Bronchial epithelial cell (primary cell): Measurements from ENCODE around the gene PLXNA3. TPM values are rescaled to one million over a fixed set of nuclear protein-coding genes. Genes with fewer than 3 reads are reported as not detected.

Experiments
- DNase-seq: peaks from one replicate; pipeline ENCODE4 v3.0.0-alpha.2; 2010; ENCODE audit warnings: low read depth
- FAIRE-seq: peaks from 2 replicates; lab custom pipeline; 2011; peaks lifted over from hg19 to GRCh38; lab: Jason Lieb, UNC
- H3K27me3 ChIP-seq: 2 replicates; pipeline ENCODE4 v1.5.1; 2011; ENCODE audit warnings: low read length; ENCODE audit not compliant: control insufficient read depth, insufficient read depth
- H3K36me3 ChIP-seq: 2 replicates; pipeline ENCODE4 v1.5.1; 2011; ENCODE audit warnings: low read length; ENCODE audit not compliant: control insufficient read depth, insufficient read depth
- H3K4me3 ChIP-seq: 2 replicates; pipeline ENCODE4 v1.5.1; 2011; ENCODE audit warnings: mild to moderate bottlenecking, low read depth, low read length, control low read depth
- CTCF ChIP-seq: IDR thresholded peaks from 2 replicates; pipeline ENCODE4 v1.5.1; 2011; ENCODE audit warnings: mild to moderate bottlenecking, moderate library complexity, low read length, control low read depth, inconsistent platforms; ENCODE audit not compliant: insufficient read depth, severe bottlenecking
- total RNA-seq: library from RNA; depleted of rRNA; stranded (reverse); fragments of >200 nt; gene quantifications from 2 replicates; pipeline ENCODE4 v1.2.1, GENCODE V29; 2014

The PLXNA3 gene
- total RNA-seq, 1 donor from 2014 or later: 8.7 TPM

- no peak for TF ChIP-seq CTCF
- Histone ChIP-seq H3K36me3 (peaks cover 8% of the 10 kb centered on the region), H3K4me3 (no peak overlapping the region), H3K27me3 (no peaks in the 10 kb centered on the region)
- FAIRE-seq (no peak), DNase-seq (no peak)
These were observed 30.4 kb downstream of the PLXNA3 start for GRCh38 chrX:154488336-154489075.

GRCh38 chrX:154489182-154489581 lies 31.1 kb downstream of the PLXNA3 start:
- TF ChIP-seq CTCF: no peak
- DNase-seq (no peak), FAIRE-seq (no peak)

GRCh38 chrX:154490021-154490413 lies 31.9 kb downstream of the PLXNA3 start:
- no peaks in the 10 kb centered on the region for H3K27me3 ChIP-seq
- no peak for TF ChIP-seq CTCF
- H3K36me3 ChIP-seq: peaks cover 8% of the 10 kb centered on the region
- DNase-seq: peak; percentile 26
- H3K4me3 ChIP-seq: peak overlapping the region; percentile 52
- no peak for FAIRE-seq

More at GRCh38 chrX:154489182-154489581, 31.1 kb downstream of the PLXNA3 start:
- Histone ChIP-seq H3K4me3 (peak overlapping the region; percentile 52), H3K36me3 (peaks cover 8% of the 10 kb centered on the region), H3K27me3 (no peaks in the 10 kb centered on the region)

- no peak for TF ChIP-seq CTCF
- FAIRE-seq: no peak
These were observed 32.5 kb downstream of the PLXNA3 start, which contains the start of gene SLC10A3 for GRCh38 chrX:154490414-154491083. Gene SLC10A3 (minus strand): TSS chrX:154490629. CDS start chrX:154488940, 1,689 bp downstream.

GRCh38 chrX:154494715-154495114 lies 36.6 kb downstream of the PLXNA3 start:
- Histone ChIP-seq H3K4me3 (no peak overlapping the region), H3K36me3 (no peaks in the 10 kb centered on the region), H3K27me3 (no peaks in the 10 kb centered on the region)
- no peak for TF ChIP-seq CTCF
- FAIRE-seq: no peak
- DNase-seq: no peak

More at GRCh38 chrX:154490414-154491083, 32.5 kb downstream of the PLXNA3 start, which contains the start of gene SLC10A3:
- peaks cover 3% of the 10 kb centered on the region for H3K36me3 ChIP-seq
- no peaks in the 10 kb centered on the region for H3K27me3 ChIP-seq
- peak; percentile 84 for DNase-seq
- H3K4me3 ChIP-seq: peak within 1 kb of the TSS; percentile 55
